Smooth muscle cell (in vitro differentiated cells): ENCODE results near the gene DCDC1. TPM values are rescaled to one million over a fixed set of nuclear protein-coding genes. Genes with fewer than 3 reads are reported as not detected.

Experiments
- DNase-seq: peaks from one replicate; lab custom pipeline; 2025; ENCODE audit not compliant: unreplicated experiment; lab: John Stamatoyannopoulos, UW
- H2AFZ ChIP-seq: fragments of 200-600 bp; sonication (generic); 2 replicates; pipeline ENCODE4 v1.6.0; 2016; ENCODE audit warnings: antibody characterized with exemption, low read depth, mild to moderate bottlenecking
- H3F3A ChIP-seq: fragments of 200-600 bp; sonication (generic); 2 replicates; pipeline ENCODE4 v1.6.0; 2017; ENCODE audit warnings: antibody characterized with exemption, low read depth
- H3K27ac ChIP-seq: fragments of 200-600 bp; sonication (generic); 2 replicates; pipeline ENCODE4 v1.5.1; 2016; ENCODE audit warnings: low read depth, mild to moderate bottlenecking
- H3K27me3 ChIP-seq: fragments of 200-600 bp; sonication (generic); 2 replicates; pipeline ENCODE4 v1.6.1; 2016; ENCODE audit warnings: low read depth, mild to moderate bottlenecking
- H3K36me3 ChIP-seq: fragments of 200-600 bp; sonication (generic); 2 replicates; pipeline ENCODE4 v1.5.1; 2016; ENCODE audit warnings: low read depth
- H3K4me1 ChIP-seq: fragments of 200-600 bp; sonication (generic); 2 replicates; pipeline ENCODE4 v1.5.1; 2016; ENCODE audit warnings: low read depth
- H3K4me2 ChIP-seq: fragments of 200-600 bp; sonication (generic); 2 replicates; pipeline ENCODE4 v1.6.0; 2016; ENCODE audit warnings: mild to moderate bottlenecking
- H3K4me3 ChIP-seq: fragments of 200-600 bp; sonication (generic); 2 replicates; pipeline ENCODE4 v1.5.1; 2016; ENCODE audit warnings: mild to moderate bottlenecking
- H3K79me2 ChIP-seq: fragments of 200-600 bp; sonication (generic); 2 replicates; pipeline ENCODE4 v1.6.0; 2016; ENCODE audit warnings: low read depth, mild to moderate bottlenecking
- H3K9ac ChIP-seq: fragments of 200-600 bp; sonication (generic); 2 replicates; pipeline ENCODE4 v1.6.0; 2016; ENCODE audit warnings: low read depth
- H3K9me3 ChIP-seq: fragments of 200-600 bp; sonication (generic); replicated peaks from 2 replicates; pipeline ENCODE4 v1.5.1; 2016; ENCODE audit warnings: low read depth
- H4K20me1 ChIP-seq: fragments of 200-600 bp; sonication (generic); 2 replicates; pipeline ENCODE4 v1.6.0; 2016; ENCODE audit warnings: low read depth
- CTCF ChIP-seq: fragments of 200-600 bp; sonication (generic); IDR thresholded peaks from 2 replicates; pipeline ENCODE4 v1.5.1; 2017; ENCODE audit warnings: borderline replicate concordance, mild to moderate bottlenecking, antibody characterized with exemption; ENCODE audit not compliant: insufficient read depth, poor library complexity, severe bottlenecking
- WGBS: methylation state at CpG from one replicate; pipeline ENCODE4 v1.1.7; 2016; ENCODE audit warnings: low lambda C conversion rate; 5-methylcytosine and 5-hydroxymethylcytosine counted together
- polyA plus RNA-seq: library from polyadenylated mRNA; unstranded; fragments of >200 nt; fragmentation: Nextera tagmentation; extraction: Ambion mirVana; gene quantifications from 2 replicates; pipeline ENCODE4 v1.2.1, GENCODE V29; 2016
- total RNA-seq: library from RNA; depleted of rRNA; stranded (reverse); fragments of >200 nt; gene quantifications from 2 replicates; pipeline ENCODE4 v1.2.3, GENCODE V29; 2014

Gene DCDC1
- total and polyA plus RNA-seq, 2 experiments from 2014 or later: 0.39 to 0.45 TPM

DNA sequence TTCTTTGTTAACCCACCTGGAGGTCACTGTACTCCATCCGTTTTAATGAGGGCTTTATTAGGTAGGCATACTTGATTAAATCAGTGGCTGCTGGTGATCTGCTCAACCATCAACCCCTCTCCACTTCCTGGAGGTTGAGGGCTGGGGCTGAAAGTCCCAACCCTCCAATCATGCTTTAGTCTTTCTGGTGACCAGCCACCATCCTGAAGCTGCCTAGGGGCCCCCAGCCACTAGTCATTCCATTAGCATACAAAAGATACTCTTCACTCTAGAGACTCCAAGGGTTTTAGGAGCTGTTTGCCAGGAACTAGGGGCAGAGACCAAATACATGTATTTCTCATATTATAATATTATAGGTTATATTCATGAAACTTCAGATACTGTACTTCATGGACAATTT lies 13.6 kb upstream of the DCDC1 start:
- no peaks in the 10 kb centered on the region for H3K79me2 ChIP-seq
- no peaks in the 10 kb centered on the region for H3F3A ChIP-seq
- no peak overlapping the region for H3K4me2 ChIP-seq
- H3K4me1 ChIP-seq: no peaks in the 10 kb centered on the region
- H2AFZ ChIP-seq: no peak overlapping the region
- WGBS: 72% methylated on average over 1 of the region's 1 CpG
- no peak overlapping the region for H3K27ac ChIP-seq
- H4K20me1 ChIP-seq: peaks cover 19% of the 10 kb centered on the region
- no peaks in the 10 kb centered on the region for H3K27me3 ChIP-seq
- H3K4me3 ChIP-seq: no peak overlapping the region
- H3K9me3 ChIP-seq: no peaks in the 10 kb centered on the region
- no peak overlapping the region for H3K9ac ChIP-seq
- DNase-seq: no peak
- H3K36me3 ChIP-seq: no peaks in the 10 kb centered on the region
- no peak for TF ChIP-seq CTCF

DNA sequence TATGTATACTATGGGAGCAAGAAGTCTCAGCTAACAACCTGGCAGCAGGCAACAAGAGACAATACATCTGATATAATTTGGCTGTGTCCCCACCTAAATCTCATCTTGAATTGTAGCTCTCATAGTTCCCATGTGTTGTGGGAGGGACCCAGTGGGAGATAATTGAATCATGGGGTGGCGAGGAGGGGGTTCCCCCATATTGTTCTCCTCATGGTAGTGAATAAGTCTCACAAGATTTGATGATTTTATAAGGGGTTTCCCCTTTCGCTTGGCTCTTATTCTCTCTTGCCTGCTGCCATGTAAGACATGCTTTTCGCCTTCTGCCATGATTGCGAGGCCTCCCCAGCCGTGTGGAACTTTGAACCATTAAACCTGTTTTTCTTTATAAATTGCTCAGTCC lies 6.3 kb upstream of the DCDC1 start:
- H3K4me3 ChIP-seq: no peak overlapping the region
- H3K36me3 ChIP-seq: no peaks in the 10 kb centered on the region
- H3K27me3 ChIP-seq: no peaks in the 10 kb centered on the region
- no peaks in the 10 kb centered on the region for H3F3A ChIP-seq
- no peak overlapping the region for H3K27ac ChIP-seq
- no peaks in the 10 kb centered on the region for H3K9me3 ChIP-seq
- H3K4me1 ChIP-seq: peaks cover 11% of the 10 kb centered on the region
- H4K20me1 ChIP-seq: peaks cover 14% of the 10 kb centered on the region
- DNase-seq: no peak
- H3K79me2 ChIP-seq: peaks cover 23% of the 10 kb centered on the region
- no peak for TF ChIP-seq CTCF
- no peak overlapping the region for H2AFZ ChIP-seq
- no peak overlapping the region for H3K9ac ChIP-seq
- no peak overlapping the region for H3K4me2 ChIP-seq
- WGBS: 94% methylated on average over 5 of the region's 5 CpGs

- peaks cover 18% of the 10 kb centered on the region for H3K4me1 ChIP-seq
- no peak overlapping the region for H3K9ac ChIP-seq
- no peak for TF ChIP-seq CTCF
- H4K20me1 ChIP-seq: no peaks in the 10 kb centered on the region
- H3K9me3 ChIP-seq: no peaks in the 10 kb centered on the region
- no peaks in the 10 kb centered on the region for H3F3A ChIP-seq
- no peaks in the 10 kb centered on the region for H3K36me3 ChIP-seq
- H3K27me3 ChIP-seq: peaks cover 15% of the 10 kb centered on the region
- H3K4me2 ChIP-seq: no peak overlapping the region
- no peak overlapping the region for H3K4me3 ChIP-seq
- DNase-seq: no peak
- peaks cover 14% of the 10 kb centered on the region for H3K79me2 ChIP-seq
- H2AFZ ChIP-seq: no peak overlapping the region
- no peak overlapping the region for H3K27ac ChIP-seq
- WGBS: 83% methylated on average over 4 of the region's 4 CpGs
Measured at GRCh38 chr11:31366795-31367194, 2.7 kb downstream of the DCDC1 start.

DNA sequence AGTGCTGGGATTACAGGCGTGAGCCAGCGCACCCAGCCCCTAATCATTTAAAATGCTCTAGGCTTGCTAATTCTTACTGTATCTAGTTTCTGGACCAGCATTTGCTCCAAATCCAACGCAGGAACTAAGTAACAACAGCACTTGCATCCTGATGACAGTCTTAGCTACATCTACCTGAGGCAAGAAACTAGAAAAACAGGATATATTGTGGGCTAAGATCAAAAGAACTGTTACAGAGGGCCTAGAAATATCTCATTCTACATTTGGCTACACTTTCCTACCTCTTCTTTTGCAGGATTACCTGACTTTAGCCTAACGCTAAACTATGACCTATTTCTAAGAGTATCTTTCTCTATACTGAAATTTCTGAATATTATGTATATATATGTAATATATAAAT lies 7.8 kb downstream of the DCDC1 start:
- H3F3A ChIP-seq: no peaks in the 10 kb centered on the region
- H2AFZ ChIP-seq: no peak overlapping the region
- no peaks in the 10 kb centered on the region for H3K79me2 ChIP-seq
- no peaks in the 10 kb centered on the region for H3K9me3 ChIP-seq
- no peaks in the 10 kb centered on the region for H3K4me1 ChIP-seq
- H3K36me3 ChIP-seq: no peaks in the 10 kb centered on the region
- no peak for TF ChIP-seq CTCF
- no peak overlapping the region for H3K4me2 ChIP-seq
- DNase-seq: no peak
- H3K4me3 ChIP-seq: no peak overlapping the region
- H3K27me3 ChIP-seq: peaks cover 15% of the 10 kb centered on the region
- 85% methylated on average over 4 of the region's 4 CpGs for WGBS
- H4K20me1 ChIP-seq: no peaks in the 10 kb centered on the region
- no peak overlapping the region for H3K9ac ChIP-seq
- no peak overlapping the region for H3K27ac ChIP-seq
